GM10248 (cell line): ENCODE results near the gene CSNK2A3.
"Not testable (repeated sequence)": the region's sequence is repeated elsewhere in the genome, so short reads cannot be mapped to it uniquely, and the experiment has no call there.

ENCODE experiments used
- CTCF ChIA-PET: fragments of 300-600 bp; sonication (Branson Sonifier 250); formaldehyde crosslinking; extraction: SDS; loops from one replicate; lab custom pipeline; 2021; ENCODE audit warnings: antibody characterized with exemption; lab: Yijun Ruan, JAX
- POLR2A ChIA-PET: fragments of 350-650 bp; sonication (Branson Sonifier 250); formaldehyde crosslinking; extraction: SDS; loops from one replicate; lab custom pipeline; 2020; ENCODE audit warnings: antibody characterized with exemption; lab: Yijun Ruan, JAX
- DNase-seq: peaks from one replicate; pipeline ENCODE4 v3.0.0; 2012; ENCODE audit errors: extremely low spot score
- CTCF ChIP-seq: IDR thresholded peaks from 2 replicates; pipeline ENCODE4 v1.5.1; 2012; ENCODE audit warnings: mild to moderate bottlenecking, low read depth; ENCODE audit errors: extremely low read depth, missing control alignments, control extremely low read depth

CSNK2A3 gene

GRCh38 chr11:11352878-11353277 lies at the start of gene CSNK2A3:
Gene CSNK2A3, minus strand, starts transcription at chr11:11353250. Its CDS starts 131 bp downstream, at chr11:11353119.
- POLR2A ChIA-PET, DNase-seq, CTCF ChIA-PET: not testable (repeated sequence)

- TF ChIP-seq CTCF = no peak
- ChIA-PET POLR2A (no interaction called here), CTCF (interaction anchor here (0.8 to 2.2 kb wide), 5 partner anchors 10 to 385 kb away, joined by 3 to 5 read pairs (median 4); no protein-coding TSS in a partner anchor)
- no peak for DNase-seq
Observed at GRCh38 chr11:11401960-11402535, 49.0 kb upstream of the CSNK2A3 start.

- POLR2A ChIA-PET = no interaction called here
- peak; percentile 30 for DNase-seq
- no peak for TF ChIP-seq CTCF
- CTCF ChIA-PET = interaction anchor here (1.6 to 2.2 kb wide), 2 partner anchors 15 to 29 kb away, joined by 4 to 5 read pairs; no protein-coding TSS in a partner anchor
Observed at GRCh38 chr11:11400635-11401232, 47.7 kb upstream of the CSNK2A3 start.

- ChIA-PET CTCF (interaction anchor here (1.0 kb wide), 1 partner anchor 21 kb away, joined by 3 read pairs; no protein-coding TSS in a partner anchor), POLR2A (no interaction called here)
- TF ChIP-seq CTCF = no peak
- no peak for DNase-seq
Observed at GRCh38 chr11:11400121-11400520, 47.1 kb upstream of the CSNK2A3 start.

GRCh38 chr11:11397781-11398180 lies 44.7 kb upstream of the CSNK2A3 start:
- TF ChIP-seq CTCF = no peak
- ChIA-PET POLR2A (no interaction called here), CTCF (interaction anchor here (0.8 to 1.4 kb wide), 5 partner anchors 8 to 224 kb away, joined by 3 read pairs; partner anchors contain the start of gene GALNT18)
- DNase-seq = no peak

GRCh38 chr11:11397036-11397415 lies 44.0 kb upstream of the CSNK2A3 start:
- no peak for DNase-seq
- POLR2A ChIA-PET = no interaction called here
- CTCF ChIA-PET = no interaction called here
- no peak for TF ChIP-seq CTCF
